Choroid plexus epithelial cell (primary cell): ENCODE measurements around the gene FOXP1.

ENCODE experiments used
- DNase-seq: peaks from one replicate; pipeline ENCODE4 v3.0.0-alpha.2; 2010; ENCODE audit warnings: low read depth
- H3K4me3 ChIP-seq: 2 replicates; pipeline ENCODE4 v1.5.1; 2011; ENCODE audit warnings: low read depth, mild to moderate bottlenecking, control low read depth, low read length, moderate library complexity
- TF ChIP-seq, protein P1 (sequence below): conservative IDR thresholded peaks from 2 replicates; pipeline ENCODE4 v1.5.1; 2011; ENCODE audit warnings: low read depth, mild to moderate bottlenecking, control low read depth, inconsistent platforms, low read length, moderate library complexity

The FOXP1 gene

DNA sequence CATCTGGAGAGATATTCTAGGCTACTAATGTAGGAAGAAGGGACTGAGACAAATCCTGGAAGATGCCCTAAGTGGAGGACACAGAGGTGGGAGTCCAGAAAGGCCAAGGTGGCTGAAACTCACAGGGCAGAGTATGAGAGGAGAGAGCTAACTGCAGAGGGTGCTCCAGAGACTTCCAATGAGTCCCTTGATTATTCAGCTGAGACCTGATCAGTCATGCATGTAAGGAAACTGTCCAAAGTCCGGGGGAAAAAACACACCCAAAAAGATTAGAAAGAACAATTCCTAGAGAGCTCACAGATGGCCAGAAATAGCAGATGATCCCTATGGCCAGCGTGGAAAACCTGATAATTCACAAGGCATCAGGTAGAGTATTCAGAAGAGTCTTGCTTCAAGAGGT is 18.7 kb upstream of the FOXP1 start:
- DNase-seq: no peak
- no peak overlapping the region for H3K4me3 ChIP-seq
- TF ChIP-seq, protein P1, sequence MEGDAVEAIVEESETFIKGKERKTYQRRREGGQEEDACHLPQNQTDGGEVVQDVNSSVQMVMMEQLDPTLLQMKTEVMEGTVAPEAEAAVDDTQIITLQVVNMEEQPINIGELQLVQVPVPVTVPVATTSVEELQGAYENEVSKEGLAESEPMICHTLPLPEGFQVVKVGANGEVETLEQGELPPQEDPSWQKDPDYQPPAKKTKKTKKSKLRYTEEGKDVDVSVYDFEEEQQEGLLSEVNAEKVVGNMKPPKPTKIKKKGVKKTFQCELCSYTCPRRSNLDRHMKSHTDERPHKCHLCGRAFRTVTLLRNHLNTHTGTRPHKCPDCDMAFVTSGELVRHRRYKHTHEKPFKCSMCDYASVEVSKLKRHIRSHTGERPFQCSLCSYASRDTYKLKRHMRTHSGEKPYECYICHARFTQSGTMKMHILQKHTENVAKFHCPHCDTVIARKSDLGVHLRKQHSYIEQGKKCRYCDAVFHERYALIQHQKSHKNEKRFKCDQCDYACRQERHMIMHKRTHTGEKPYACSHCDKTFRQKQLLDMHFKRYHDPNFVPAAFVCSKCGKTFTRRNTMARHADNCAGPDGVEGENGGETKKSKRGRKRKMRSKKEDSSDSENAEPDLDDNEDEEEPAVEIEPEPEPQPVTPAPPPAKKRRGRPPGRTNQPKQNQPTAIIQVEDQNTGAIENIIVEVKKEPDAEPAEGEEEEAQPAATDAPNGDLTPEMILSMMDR: peak; percentile 17

DNA sequence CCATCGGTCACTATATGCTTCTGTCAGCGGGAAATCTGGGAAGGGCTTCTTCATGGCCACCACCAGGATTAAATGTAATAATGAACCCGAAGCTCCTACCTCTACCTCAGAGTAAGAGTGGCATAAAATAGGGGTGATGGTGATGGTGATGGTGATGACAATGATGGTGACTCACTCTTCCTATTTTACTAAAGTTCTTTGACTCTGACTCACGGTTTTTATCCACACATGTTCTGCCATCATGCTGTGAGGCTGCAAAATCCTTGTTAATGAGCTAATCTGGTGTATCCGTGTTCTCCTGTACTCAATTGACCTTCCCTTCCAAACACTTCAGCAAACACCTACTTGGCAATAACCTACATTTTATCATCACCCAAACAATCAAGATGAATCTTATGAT is 18.3 kb upstream of the FOXP1 start:
- DNase-seq: peak; percentile 79
- TF ChIP-seq, protein P1: no peak

DNA sequence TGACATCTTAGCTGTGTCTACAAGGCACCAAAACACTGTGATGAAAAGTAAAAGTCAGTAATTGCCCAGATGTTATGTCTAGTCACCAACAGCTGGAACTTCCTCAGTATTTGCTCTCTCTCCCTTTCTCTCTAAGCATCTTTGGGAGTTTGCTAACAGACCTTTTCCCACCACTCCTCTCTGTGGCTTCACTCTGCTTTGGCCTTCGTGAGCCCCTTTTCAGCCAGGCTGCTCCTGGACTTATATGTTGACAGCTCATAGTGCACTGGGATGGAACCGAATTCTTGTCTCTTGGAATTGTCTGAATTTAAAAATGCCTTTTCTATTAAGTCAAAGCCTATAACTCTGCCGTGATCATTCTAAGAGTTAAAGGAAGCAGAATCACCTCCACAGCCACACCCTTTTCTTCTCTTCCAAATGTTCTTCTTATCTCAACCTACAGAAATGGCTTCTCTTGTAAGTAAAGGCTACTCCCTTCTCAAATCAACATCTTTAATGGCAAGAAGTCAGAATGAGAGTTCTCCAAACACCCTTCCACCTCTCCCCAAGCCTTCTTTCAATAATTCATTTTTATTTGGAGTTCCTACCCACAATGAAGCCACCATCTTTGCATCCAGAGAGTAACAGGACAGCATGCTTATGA is 17.2 kb upstream of the FOXP1 start:
- DNase-seq: peak; percentile 38
- H3K4me3 ChIP-seq: no peak overlapping the region
- TF ChIP-seq, protein P1: no peak

More for the DNA sequence above, 18.3 kb upstream of the FOXP1 start:
- H3K4me3 ChIP-seq: no peak overlapping the region

DNA sequence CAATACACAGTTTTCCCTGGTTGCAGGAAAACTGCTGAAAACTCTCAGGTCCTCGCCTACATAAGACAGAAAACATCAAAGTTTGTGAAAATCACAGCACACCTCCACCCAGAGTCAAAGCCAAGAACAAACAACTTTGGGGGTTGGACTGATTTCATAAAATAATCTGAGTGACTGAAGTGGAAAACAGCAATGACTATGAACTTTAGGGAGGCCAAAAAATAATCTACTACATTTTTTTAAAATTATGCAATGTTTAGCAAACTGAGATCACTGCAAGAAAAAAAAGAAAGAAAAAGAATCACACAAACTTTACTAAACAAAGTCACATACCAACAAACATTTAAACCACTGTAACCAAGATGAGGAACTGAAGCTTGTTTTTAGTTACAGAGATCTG is 15.9 kb upstream of the FOXP1 start:
- DNase-seq: peak; percentile 42

DNA sequence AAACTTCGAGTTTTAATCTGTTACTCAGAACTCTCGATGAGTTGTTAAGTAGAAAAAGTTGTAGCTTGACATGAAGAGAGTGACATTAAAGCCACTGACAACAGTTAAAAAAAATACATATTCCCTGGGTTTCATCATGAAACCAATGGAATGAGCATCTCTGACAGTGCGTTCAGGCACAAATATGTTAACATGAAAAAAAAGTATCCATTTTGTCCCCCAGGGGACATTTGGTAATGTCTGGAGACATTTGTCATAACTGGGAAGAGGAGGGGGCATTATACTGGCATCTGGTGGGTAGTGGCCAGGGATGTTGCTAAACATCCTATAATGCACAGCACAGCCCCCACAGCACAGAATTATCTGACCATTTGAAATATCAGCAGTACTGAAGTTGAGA is 14.8 kb upstream of the FOXP1 start:
- DNase-seq: no peak
- no peak overlapping the region for H3K4me3 ChIP-seq
- TF ChIP-seq, protein P1: no peak

More for the DNA sequence above, 15.9 kb upstream of the FOXP1 start:
- H3K4me3 ChIP-seq: no peak overlapping the region
- TF ChIP-seq, protein P1: no peak

DNA sequence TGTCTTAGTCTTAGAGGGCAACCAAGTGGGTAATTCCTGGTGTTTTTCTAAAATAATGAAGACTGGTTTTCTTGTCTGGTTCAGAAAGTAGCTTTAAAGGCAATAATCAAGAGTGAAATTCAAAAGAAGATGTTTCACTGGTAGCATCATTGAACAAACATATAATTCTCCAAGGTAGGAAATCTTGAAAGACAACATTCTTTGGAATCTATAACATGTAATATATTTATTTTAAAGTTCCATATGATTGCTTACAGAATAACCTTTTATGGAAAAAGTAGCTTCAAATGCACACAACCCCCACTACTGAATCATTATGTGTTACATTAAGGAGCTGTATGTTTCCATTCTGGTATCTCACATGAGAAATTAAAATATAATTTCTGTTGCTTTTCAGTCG is 13.8 kb upstream of the FOXP1 start:
- TF ChIP-seq, protein P1: no peak
- H3K4me3 ChIP-seq: no peak overlapping the region
- DNase-seq: no peak

DNA sequence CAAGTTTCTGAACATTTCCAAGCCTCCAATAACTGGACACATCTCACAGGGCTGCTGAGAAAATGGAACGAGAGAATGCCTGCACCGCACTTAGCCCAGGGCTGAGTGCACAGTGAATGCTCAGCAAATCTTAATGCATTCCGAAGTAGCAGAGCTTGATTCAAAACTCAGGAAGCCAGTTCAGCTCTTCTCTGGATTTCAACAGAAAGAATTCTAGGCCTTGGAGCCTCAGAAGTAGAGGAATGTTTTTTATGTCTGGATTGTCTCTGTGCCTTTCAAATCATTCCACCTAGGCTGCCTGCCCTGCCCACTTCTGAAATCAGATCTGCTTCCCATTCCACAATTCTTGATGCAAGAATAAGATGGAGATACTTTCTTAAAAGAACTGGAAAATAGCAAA is 9.6 kb upstream of the FOXP1 start:
- no peak overlapping the region for H3K4me3 ChIP-seq
- TF ChIP-seq, protein P1: no peak
- DNase-seq: no peak
